Spleen (tissue), 11 donors: ENCODE results near the gene SMOC2. TPM values are rescaled to one million over a fixed set of nuclear protein-coding genes. Genes with fewer than 3 reads are reported as not detected.

ENCODE experiments used
- DNase-seq: peaks from one replicate; pipeline ENCODE4 v3.0.0-alpha.2; 2020
- H3K27ac ChIP-seq, 8 donors: fragments of 200-600 bp; sonication (generic) in 7 of 8; 1 replicate in 4 of 8; 2 replicates in 4 of 8; pipeline versions ENCODE4 v1.5.0 to v1.8.0; 2016 to 2021; ENCODE audit warnings: inconsistent platforms in 4 of 8, mild to moderate bottlenecking in 4 of 8, moderate library complexity in 1 of 8
- H3K27me3 ChIP-seq, 7 donors: fragments of 200-600 bp; sonication (generic) in 6 of 7; replicated peaks in 1 of 7; 1 replicate in 4 of 7; 2 replicates in 3 of 7; pipeline versions ENCODE4 v1.5.0 to v1.8.0; 2016 to 2021; ENCODE audit warnings: inconsistent platforms in 3 of 7, mild to moderate bottlenecking in 1 of 7
- H3K36me3 ChIP-seq, 6 donors: fragments of 200-600 bp; sonication (generic) in 5 of 6; 1 replicate in 4 of 6; 2 replicates in 2 of 6; pipeline versions ENCODE4 v1.5.0 to v1.8.0; 2016 to 2021; ENCODE audit warnings: inconsistent platforms in 2 of 6
- H3K4me1 ChIP-seq, 6 donors: fragments of 200-600 bp; sonication (generic) in 5 of 6; 1 replicate in 3 of 6; 2 replicates in 3 of 6; pipeline versions ENCODE4 v1.5.0 to v1.8.0; 2016 to 2021; ENCODE audit warnings: inconsistent platforms in 3 of 6
- H3K4me3 ChIP-seq, 8 donors: fragments of 200-600 bp; sonication (generic) in 7 of 8; 1 replicate in 4 of 8; 2 replicates in 4 of 8; pipeline versions ENCODE4 v1.5.0 to v1.8.0; 2016 to 2021; ENCODE audit warnings: inconsistent platforms in 4 of 8, mild to moderate bottlenecking in 4 of 8, moderate library complexity in 2 of 8
- H3K9me3 ChIP-seq, 8 donors: fragments of 200-600 bp; sonication (generic) in 7 of 8; 1 replicate in 4 of 8; 2 replicates in 4 of 8; pipeline versions ENCODE4 v1.5.0 to v1.8.0; 2016 to 2021; ENCODE audit warnings: inconsistent platforms in 4 of 8
- POLR2A ChIP-seq, 3 donors: fragments of 450-650 bp; IDR thresholded peaks; one replicate each; pipeline ENCODE4 v1.5.1; 2017; ENCODE audit warnings: antibody characterized with exemption in 3 of 3, mild to moderate bottlenecking in 1 of 3
- POLR2AphosphoS5 ChIP-seq, 3 donors: sonication (generic); formaldehyde crosslinking; IDR thresholded peaks; one replicate each; pipeline ENCODE4 v1.5.1; 2017; ENCODE audit warnings: antibody characterized with exemption in 3 of 3
- WGBS, 5 donors: extraction: QIAGEN DNeasy Blood & Tissue Kit in 3 of 5; methylation state at CpG; one replicate each; pipeline versions ENCODE4 v1.1.5 to v1.1.7; 2013 to 2018; 5-methylcytosine and 5-hydroxymethylcytosine counted together
- intact Hi-C: fragments of 100-400 bp; cut with DNase I; formaldehyde crosslinking; loops from one replicate; pipeline ENCODE4 v1.15.0; 2023; ENCODE audit warnings: low total_unique reads
- polyA plus RNA-seq, 3 donors: library from polyadenylated mRNA; stranded (reverse); fragments of 200-250 nt; gene quantifications; one replicate each; pipeline ENCODE4 v1.2.1, GENCODE V29; 2013
- total RNA-seq, 7 donors: library from RNA; depleted of rRNA in 3 of 7; stranded (reverse); fragments of >200 nt in 3 of 7; fragmentation: NEBNext Ultra II Directional in 4 of 7; extraction: Animal tissue kit (Norgen Biotek cat#: 25700) in 4 of 7; gene quantifications; one replicate each; pipeline versions ENCODE4 v1.1.0 to v1.2.1, GENCODE V29; 2016 to 2021
- TF ChIP-seq, protein P1 (sequence below), 11 experiments: fragments of 200-600 bp in 7 of 11; fragments of 450-650 bp in 4 of 11; sonication (generic) in 4 of 11; IDR thresholded peaks in 8 of 11; conservative IDR thresholded peaks in 3 of 11; 1 replicate in 7 of 11; 2 replicates in 4 of 11; pipeline versions ENCODE4 v1.4.0 to v1.8.0; 2016 to 2021; ENCODE audit warnings: antibody characterized with exemption in 11 of 11, inconsistent platforms in 4 of 11, mild to moderate bottlenecking in 1 of 11
- donor health status: healthy with polysubstance abuse.
- donor health status: DM: no; HTN: no; CAD: no; lungs with moderate emphysema.
- donor health status: DM: no; HTN: no; CAD: no.
- donor health status: Bipolar disorder and iron deficiency.
- donor health status: healthy.
- donor health status: DM: no; HTN: no; CAD: no.
- donor health status: DM: yes; HTN: yes; CAD: no.

Gene SMOC2
- total and polyA plus RNA-seq, 10 donors: 0.94 to 7.6 (median 1.8) TPM

- intact Hi-C loops: no loop called here
Observed at GRCh38 chr6:168612586-168612985, 171.6 kb downstream of the SMOC2 start.

GRCh38 chr6:168615837-168616236 is 174.9 kb downstream of the SMOC2 start:
- H3K9me3 ChIP-seq: peaks cover 0 to 31% (median 2%) of the 10 kb centered on the region in 8 donors
- intact Hi-C loops: no loop called here
- H3K4me1 ChIP-seq: no peaks in the 10 kb centered on the region
- no peak overlapping the region for H3K4me3 ChIP-seq
- no peaks in the 10 kb centered on the region for H3K36me3 ChIP-seq
- H3K27me3 ChIP-seq: no peaks in the 10 kb centered on the region
- 82 to 92% (median 87%) methylated on average over 6 of the region's 6 CpGs for WGBS, 5 donors
- no peak for DNase-seq
- TF ChIP-seq, protein P1, sequence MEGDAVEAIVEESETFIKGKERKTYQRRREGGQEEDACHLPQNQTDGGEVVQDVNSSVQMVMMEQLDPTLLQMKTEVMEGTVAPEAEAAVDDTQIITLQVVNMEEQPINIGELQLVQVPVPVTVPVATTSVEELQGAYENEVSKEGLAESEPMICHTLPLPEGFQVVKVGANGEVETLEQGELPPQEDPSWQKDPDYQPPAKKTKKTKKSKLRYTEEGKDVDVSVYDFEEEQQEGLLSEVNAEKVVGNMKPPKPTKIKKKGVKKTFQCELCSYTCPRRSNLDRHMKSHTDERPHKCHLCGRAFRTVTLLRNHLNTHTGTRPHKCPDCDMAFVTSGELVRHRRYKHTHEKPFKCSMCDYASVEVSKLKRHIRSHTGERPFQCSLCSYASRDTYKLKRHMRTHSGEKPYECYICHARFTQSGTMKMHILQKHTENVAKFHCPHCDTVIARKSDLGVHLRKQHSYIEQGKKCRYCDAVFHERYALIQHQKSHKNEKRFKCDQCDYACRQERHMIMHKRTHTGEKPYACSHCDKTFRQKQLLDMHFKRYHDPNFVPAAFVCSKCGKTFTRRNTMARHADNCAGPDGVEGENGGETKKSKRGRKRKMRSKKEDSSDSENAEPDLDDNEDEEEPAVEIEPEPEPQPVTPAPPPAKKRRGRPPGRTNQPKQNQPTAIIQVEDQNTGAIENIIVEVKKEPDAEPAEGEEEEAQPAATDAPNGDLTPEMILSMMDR (IDR thresholded peaks at IDR 0.05 in 8 of 11, conservative IDR thresholded peaks at IDR 0.05 in 3 of 11): no peak
- TF ChIP-seq POLR2AphosphoS5 (IDR thresholded peaks at IDR 0.05): no peak
- H3K27ac ChIP-seq: no peak overlapping the region

More at GRCh38 chr6:168612586-168612985, 171.6 kb downstream of the SMOC2 start:
- H3K4me1 ChIP-seq: no peaks in the 10 kb centered on the region
- peaks cover 0 to 27% (median 0%) of the 10 kb centered on the region in 8 donors for H3K9me3 ChIP-seq
- H3K36me3 ChIP-seq: no peaks in the 10 kb centered on the region
- peaks cover 0 to 3% (median 0%) of the 10 kb centered on the region in 7 donors for H3K27me3 ChIP-seq
- no peak for TF ChIP-seq POLR2AphosphoS5 (IDR thresholded peaks at IDR 0.05)
- TF ChIP-seq, protein P1 (IDR thresholded peaks at IDR 0.05 in 8 of 11, conservative IDR thresholded peaks at IDR 0.05 in 3 of 11): no peak
- no peak for TF ChIP-seq POLR2A (IDR thresholded peaks at IDR 0.05)
- H3K27ac ChIP-seq: no peak overlapping the region
- no peak overlapping the region for H3K4me3 ChIP-seq
- no peak for DNase-seq
- 91 to 97% (median 94%) methylated on average over 8 to 13 of the region's 13 CpGs for WGBS, 5 donors

GRCh38 chr6:168616816-168617765 is 176.1 kb downstream of the SMOC2 start:
- no peak for DNase-seq
- no peak overlapping the region for H3K4me3 ChIP-seq

More at GRCh38 chr6:168616816-168617765, 176.1 kb downstream of the SMOC2 start:
- H3K9me3 ChIP-seq: peaks cover 0 to 37% (median 7%) of the 10 kb centered on the region in 8 donors
- no peaks in the 10 kb centered on the region for H3K36me3 ChIP-seq
- no peaks in the 10 kb centered on the region for H3K27me3 ChIP-seq
- no peaks in the 10 kb centered on the region for H3K4me1 ChIP-seq
- TF ChIP-seq, protein P1 (IDR thresholded peaks at IDR 0.05 in 8 of 11, conservative IDR thresholded peaks at IDR 0.05 in 3 of 11): no peak
- TF ChIP-seq POLR2AphosphoS5 (IDR thresholded peaks at IDR 0.05) (no peak), POLR2A (IDR thresholded peaks at IDR 0.05) (no peak)
- 72 to 79% (median 75%) methylated on average over 21 of the region's 21 CpGs for WGBS, 5 donors
- no peak overlapping the region for H3K27ac ChIP-seq
- intact Hi-C loops: no loop called here
